ENCODE data around the gene CD6. TPM values are rescaled to one million over a fixed set of nuclear protein-coding genes. Genes with fewer than 3 reads are reported as not detected.

CD6 gene
- total RNA-seq, 1 experiment from 2014 or later, result 1.4 TPM

DNA sequence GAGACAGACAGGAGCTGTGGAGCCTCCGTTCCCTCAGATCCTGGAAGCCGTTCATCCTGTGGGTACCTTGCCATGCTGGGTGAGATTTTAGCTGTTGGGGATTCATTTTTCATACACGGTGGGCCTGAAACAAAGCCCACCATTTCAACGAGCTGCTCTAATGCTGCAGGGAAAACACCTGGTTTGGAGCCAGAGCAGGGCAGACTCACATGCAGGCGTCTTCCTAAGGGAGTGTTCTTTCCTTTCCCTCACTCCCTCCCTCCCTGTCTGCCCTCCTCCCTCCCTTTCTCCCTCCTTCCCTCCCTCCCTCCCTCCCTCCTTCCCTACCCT lies 52.5 kb downstream of the CD6 start:
- DNase-seq (ENCODE audit: low read depth, low spot score) (no peak), ATAC-seq (no peak)
- TF ChIP-seq, protein P1, sequence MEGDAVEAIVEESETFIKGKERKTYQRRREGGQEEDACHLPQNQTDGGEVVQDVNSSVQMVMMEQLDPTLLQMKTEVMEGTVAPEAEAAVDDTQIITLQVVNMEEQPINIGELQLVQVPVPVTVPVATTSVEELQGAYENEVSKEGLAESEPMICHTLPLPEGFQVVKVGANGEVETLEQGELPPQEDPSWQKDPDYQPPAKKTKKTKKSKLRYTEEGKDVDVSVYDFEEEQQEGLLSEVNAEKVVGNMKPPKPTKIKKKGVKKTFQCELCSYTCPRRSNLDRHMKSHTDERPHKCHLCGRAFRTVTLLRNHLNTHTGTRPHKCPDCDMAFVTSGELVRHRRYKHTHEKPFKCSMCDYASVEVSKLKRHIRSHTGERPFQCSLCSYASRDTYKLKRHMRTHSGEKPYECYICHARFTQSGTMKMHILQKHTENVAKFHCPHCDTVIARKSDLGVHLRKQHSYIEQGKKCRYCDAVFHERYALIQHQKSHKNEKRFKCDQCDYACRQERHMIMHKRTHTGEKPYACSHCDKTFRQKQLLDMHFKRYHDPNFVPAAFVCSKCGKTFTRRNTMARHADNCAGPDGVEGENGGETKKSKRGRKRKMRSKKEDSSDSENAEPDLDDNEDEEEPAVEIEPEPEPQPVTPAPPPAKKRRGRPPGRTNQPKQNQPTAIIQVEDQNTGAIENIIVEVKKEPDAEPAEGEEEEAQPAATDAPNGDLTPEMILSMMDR (IDR thresholded peaks at IDR 0.05 in 2 of 3, conservative IDR thresholded peaks at IDR 0.05 in 1 of 3; ENCODE audit: borderline replicate concordance in 1 of 3, insufficient read depth in 1 of 3, low read depth in 2 of 3, low read length in 2 of 3), result no peak
- TF ChIP-seq TCF7L2 (IDR thresholded peaks at IDR 0.05; ENCODE audit: borderline replicate concordance, extremely low read depth, insufficient read depth, insufficient read length) (no peak), SP1 (IDR thresholded peaks at IDR 0.05; ENCODE audit: low read depth) (no peak), SRF (IDR thresholded peaks at IDR 0.05; ENCODE audit: low read depth) (no peak), EZH2 (IDR thresholded peaks at IDR 0.05) (no peak), FOSL1 (IDR thresholded peaks at IDR 0.05; ENCODE audit: low read depth) (no peak), EGR1 (IDR thresholded peaks at IDR 0.05; ENCODE audit: low read depth) (no peak), ELF1 (IDR thresholded peaks at IDR 0.05; ENCODE audit: borderline replicate concordance, low read depth) (no peak), JUND (IDR thresholded peaks at IDR 0.05) (no peak), SIN3A (IDR thresholded peaks at IDR 0.05; ENCODE audit: low read depth) (no peak), CBX3 (IDR thresholded peaks at IDR 0.05; ENCODE audit: low read depth) (no peak), ZFX (IDR thresholded peaks at IDR 0.05) (no peak), EZH2phosphoT487 (IDR thresholded peaks at IDR 0.05; ENCODE audit: borderline replicate concordance) (no peak), YY1 (IDR thresholded peaks at IDR 0.05; ENCODE audit: extremely low read depth, insufficient replicate concordance, low read depth, low read length) (no peak)
- TF ChIP-seq, protein P2, sequence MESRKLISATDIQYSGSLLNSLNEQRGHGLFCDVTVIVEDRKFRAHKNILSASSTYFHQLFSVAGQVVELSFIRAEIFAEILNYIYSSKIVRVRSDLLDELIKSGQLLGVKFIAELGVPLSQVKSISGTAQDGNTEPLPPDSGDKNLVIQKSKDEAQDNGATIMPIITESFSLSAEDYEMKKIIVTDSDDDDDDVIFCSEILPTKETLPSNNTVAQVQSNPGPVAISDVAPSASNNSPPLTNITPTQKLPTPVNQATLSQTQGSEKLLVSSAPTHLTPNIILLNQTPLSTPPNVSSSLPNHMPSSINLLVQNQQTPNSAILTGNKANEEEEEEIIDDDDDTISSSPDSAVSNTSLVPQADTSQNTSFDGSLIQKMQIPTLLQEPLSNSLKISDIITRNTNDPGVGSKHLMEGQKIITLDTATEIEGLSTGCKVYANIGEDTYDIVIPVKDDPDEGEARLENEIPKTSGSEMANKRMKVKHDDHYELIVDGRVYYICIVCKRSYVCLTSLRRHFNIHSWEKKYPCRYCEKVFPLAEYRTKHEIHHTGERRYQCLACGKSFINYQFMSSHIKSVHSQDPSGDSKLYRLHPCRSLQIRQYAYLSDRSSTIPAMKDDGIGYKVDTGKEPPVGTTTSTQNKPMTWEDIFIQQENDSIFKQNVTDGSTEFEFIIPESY (IDR thresholded peaks at IDR 0.05; ENCODE audit: extremely low read depth, insufficient replicate concordance, low read length), result no peak
- TF ChIP-seq, protein P3, sequence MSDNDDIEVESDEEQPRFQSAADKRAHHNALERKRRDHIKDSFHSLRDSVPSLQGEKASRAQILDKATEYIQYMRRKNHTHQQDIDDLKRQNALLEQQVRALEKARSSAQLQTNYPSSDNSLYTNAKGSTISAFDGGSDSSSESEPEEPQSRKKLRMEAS (IDR thresholded peaks at IDR 0.05), result no peak
- intact Hi-C loops (cut with micrococcal nuclease), result no loop called here
- no peak overlapping the region for H3K27ac ChIP-seq (ENCODE audit: low read depth, low read length)
- CTCF ChIA-PET, result no interaction called here
- no peak overlapping the region for H3K9ac ChIP-seq (ENCODE audit: low read length)
- RAD21 ChIA-PET (ENCODE audit: low non-redundant PET in 1 of 2, low total read pairs in 2 of 2, uncharacterized antibody in 2 of 2, unreplicated experiment in 2 of 2), result no interaction called here
- no peak overlapping the region for H2AFZ ChIP-seq (ENCODE audit: low read depth, low read length, poor library complexity, severe bottlenecking)
- no peaks in the 10 kb centered on the region for H3K79me2 ChIP-seq (ENCODE audit: insufficient read depth, low read length)
- H3K4me3 ChIP-seq (replicated peaks in 1 of 2; ENCODE audit: low read depth in 1 of 2, low read length in 2 of 2), result no peak overlapping the region
- POLR2A ChIA-PET, result no interaction called here
- no peaks in the 10 kb centered on the region for H3K36me3 ChIP-seq (ENCODE audit: control insufficient read depth in 1 of 2, insufficient read depth in 2 of 2, low read length in 2 of 2)
- H3K4me2 ChIP-seq (ENCODE audit: low read length), result no peak overlapping the region
- H3K9me3 ChIP-seq (ENCODE audit: control insufficient read depth in 1 of 2, insufficient read depth in 1 of 2, low read depth in 1 of 2, low read length in 2 of 2), result no peaks in the 10 kb centered on the region
- peaks cover 5 to 13% of the 10 kb centered on the region in 2 experiments; a peak in 3 of 4 replicates for H3K4me1 ChIP-seq (ENCODE audit: control insufficient read depth in 1 of 2, insufficient read depth in 2 of 2, low read length in 2 of 2)
- BruUV-seq (replicated peaks), result no TSS peak
- no peaks in the 10 kb centered on the region for H4K20me1 ChIP-seq (ENCODE audit: insufficient read depth)
- H3K27me3 ChIP-seq (ENCODE audit: insufficient read depth, low read length), result no peaks in the 10 kb centered on the region
- H3K9me2 ChIP-seq (ENCODE audit: insufficient read depth), result no peaks in the 10 kb centered on the region

All from HCT116 (cell line).